GM12878 (cell line): ENCODE data around the gene ADGRG7.

Experiments used
- CHD2 ChIP-seq: IDR thresholded peaks from 2 replicates; pipeline ENCODE4 v1.6.1; 2011; ENCODE audit warnings: low read depth, low read length, improper control_type of control experiment, borderline replicate concordance
- EZH2 ChIP-seq: IDR thresholded peaks from 2 replicates; pipeline ENCODE4 v1.6.1; 2012; ENCODE audit warnings: low read depth, mild to moderate bottlenecking, control low read depth, inconsistent platforms, low read length, borderline replicate concordance; ENCODE audit not compliant: control insufficient read depth
- FOS ChIP-seq: IDR thresholded peaks from 3 replicates; pipeline ENCODE4 v1.6.1; 2011; ENCODE audit warnings: borderline replicate concordance; ENCODE audit not compliant: insufficient read length; ENCODE audit errors: extremely low read depth
- MYC ChIP-seq: IDR thresholded peaks from 2 replicates; pipeline ENCODE4 v1.6.1; 2011; ENCODE audit warnings: mild to moderate bottlenecking, low read length, moderate library complexity, inconsistent platforms; ENCODE audit not compliant: insufficient read depth, insufficient replicate concordance, insufficient read length, severe bottlenecking
- POLR2A ChIP-seq: IDR thresholded peaks from 2 replicates; pipeline ENCODE4 v1.6.1; 2011; ENCODE audit warnings: low read depth, mild to moderate bottlenecking, low read length
- SPI1 ChIP-seq: IDR thresholded peaks from 2 replicates; pipeline ENCODE4 v1.6.1; 2011; ENCODE audit warnings: low read depth, mild to moderate bottlenecking, low read length, moderate library complexity, borderline replicate concordance; ENCODE audit not compliant: insufficient read depth
- TF ChIP-seq, protein P1 (sequence below), 3 experiments: IDR thresholded peaks in 2 of 3; conservative IDR thresholded peaks in 1 of 3; 2 replicates each; pipeline ENCODE4 v1.5.1; 2011; ENCODE audit warnings: low read depth in 3 of 3, low read length in 3 of 3, mild to moderate bottlenecking in 3 of 3, control low read depth in 2 of 3, moderate library complexity in 2 of 3, inconsistent platforms in 1 of 3, mixed read lengths in 1 of 3; ENCODE audit not compliant: control insufficient read depth in 2 of 3, insufficient read depth in 1 of 3; ENCODE audit errors: extremely low read depth in 1 of 3

DNA sequence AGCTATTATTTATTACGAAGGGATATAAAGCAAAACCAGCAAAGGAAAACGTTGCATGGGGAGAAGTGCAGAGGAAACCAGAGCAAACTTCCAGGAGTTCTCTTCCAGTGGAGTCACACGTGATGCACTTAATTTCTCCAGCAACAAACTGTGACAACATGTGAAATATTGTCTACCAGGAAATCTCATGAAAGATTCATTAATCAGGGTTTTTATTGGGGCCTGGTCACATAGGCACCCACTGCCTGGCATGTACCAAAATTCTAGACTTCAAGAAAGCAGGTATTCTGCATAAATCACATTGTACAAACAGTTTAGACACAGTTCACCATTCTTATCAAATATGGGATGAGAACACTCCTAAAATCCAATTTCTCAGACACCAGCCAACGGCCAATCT, 94.5 kb downstream of the ADGRG7 start:
- no peak for TF ChIP-seq EZH2
- TF ChIP-seq, protein P1, sequence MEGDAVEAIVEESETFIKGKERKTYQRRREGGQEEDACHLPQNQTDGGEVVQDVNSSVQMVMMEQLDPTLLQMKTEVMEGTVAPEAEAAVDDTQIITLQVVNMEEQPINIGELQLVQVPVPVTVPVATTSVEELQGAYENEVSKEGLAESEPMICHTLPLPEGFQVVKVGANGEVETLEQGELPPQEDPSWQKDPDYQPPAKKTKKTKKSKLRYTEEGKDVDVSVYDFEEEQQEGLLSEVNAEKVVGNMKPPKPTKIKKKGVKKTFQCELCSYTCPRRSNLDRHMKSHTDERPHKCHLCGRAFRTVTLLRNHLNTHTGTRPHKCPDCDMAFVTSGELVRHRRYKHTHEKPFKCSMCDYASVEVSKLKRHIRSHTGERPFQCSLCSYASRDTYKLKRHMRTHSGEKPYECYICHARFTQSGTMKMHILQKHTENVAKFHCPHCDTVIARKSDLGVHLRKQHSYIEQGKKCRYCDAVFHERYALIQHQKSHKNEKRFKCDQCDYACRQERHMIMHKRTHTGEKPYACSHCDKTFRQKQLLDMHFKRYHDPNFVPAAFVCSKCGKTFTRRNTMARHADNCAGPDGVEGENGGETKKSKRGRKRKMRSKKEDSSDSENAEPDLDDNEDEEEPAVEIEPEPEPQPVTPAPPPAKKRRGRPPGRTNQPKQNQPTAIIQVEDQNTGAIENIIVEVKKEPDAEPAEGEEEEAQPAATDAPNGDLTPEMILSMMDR (IDR thresholded peaks at IDR 0.05 in 2 of 3, conservative IDR thresholded peaks at IDR 0.05 in 1 of 3; ENCODE audit: control insufficient read depth in 2 of 3, extremely low read depth in 1 of 3, insufficient read depth in 1 of 3, low read depth in 3 of 3, low read length in 3 of 3) = no peak
- TF ChIP-seq SPI1 = no peak
- TF ChIP-seq FOS = no peak
- TF ChIP-seq MYC = no peak
- TF ChIP-seq POLR2A = no peak
- no peak for TF ChIP-seq CHD2
